22Rv1 (cell line): Measurements from ENCODE around the gene CD101.

Experiments used
- H3K27ac ChIP-seq: fragments of 450-650 bp; 2 replicates; pipeline ENCODE4 v1.5.1; 2017
- CTCF ChIP-seq: fragments of 450-650 bp; IDR thresholded peaks from 2 replicates; pipeline ENCODE4 v1.5.1; 2017; ENCODE audit warnings: mild to moderate bottlenecking
- ZFX ChIP-seq: fragments of 450-650 bp; IDR thresholded peaks from 2 replicates; pipeline ENCODE4 v1.6.1; 2017; ENCODE audit warnings: antibody characterized with exemption, borderline replicate concordance

Gene CD101, protein sequence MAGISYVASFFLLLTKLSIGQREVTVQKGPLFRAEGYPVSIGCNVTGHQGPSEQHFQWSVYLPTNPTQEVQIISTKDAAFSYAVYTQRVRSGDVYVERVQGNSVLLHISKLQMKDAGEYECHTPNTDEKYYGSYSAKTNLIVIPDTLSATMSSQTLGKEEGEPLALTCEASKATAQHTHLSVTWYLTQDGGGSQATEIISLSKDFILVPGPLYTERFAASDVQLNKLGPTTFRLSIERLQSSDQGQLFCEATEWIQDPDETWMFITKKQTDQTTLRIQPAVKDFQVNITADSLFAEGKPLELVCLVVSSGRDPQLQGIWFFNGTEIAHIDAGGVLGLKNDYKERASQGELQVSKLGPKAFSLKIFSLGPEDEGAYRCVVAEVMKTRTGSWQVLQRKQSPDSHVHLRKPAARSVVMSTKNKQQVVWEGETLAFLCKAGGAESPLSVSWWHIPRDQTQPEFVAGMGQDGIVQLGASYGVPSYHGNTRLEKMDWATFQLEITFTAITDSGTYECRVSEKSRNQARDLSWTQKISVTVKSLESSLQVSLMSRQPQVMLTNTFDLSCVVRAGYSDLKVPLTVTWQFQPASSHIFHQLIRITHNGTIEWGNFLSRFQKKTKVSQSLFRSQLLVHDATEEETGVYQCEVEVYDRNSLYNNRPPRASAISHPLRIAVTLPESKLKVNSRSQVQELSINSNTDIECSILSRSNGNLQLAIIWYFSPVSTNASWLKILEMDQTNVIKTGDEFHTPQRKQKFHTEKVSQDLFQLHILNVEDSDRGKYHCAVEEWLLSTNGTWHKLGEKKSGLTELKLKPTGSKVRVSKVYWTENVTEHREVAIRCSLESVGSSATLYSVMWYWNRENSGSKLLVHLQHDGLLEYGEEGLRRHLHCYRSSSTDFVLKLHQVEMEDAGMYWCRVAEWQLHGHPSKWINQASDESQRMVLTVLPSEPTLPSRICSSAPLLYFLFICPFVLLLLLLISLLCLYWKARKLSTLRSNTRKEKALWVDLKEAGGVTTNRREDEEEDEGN

GRCh38 chr1:117001254-117001927, at the start of gene CD101:
Gene CD101 (plus strand): TSS chr1:117001760. CDS start chr1:117001818, 58 bp downstream.
- no peak within 1 kb of the TSS for H3K27ac ChIP-seq
- TF ChIP-seq CTCF (no peak), ZFX (no peak)

- no peak for TF ChIP-seq ZFX
- TF ChIP-seq CTCF: no peak
Observed at GRCh38 chr1:116952738-116953275, 48.8 kb upstream of the CD101 start.

GRCh38 chr1:116954440-116954839, 47.1 kb upstream of the CD101 start:
- no peak overlapping the region for H3K27ac ChIP-seq
- TF ChIP-seq ZFX (no peak), CTCF (no peak)

More at GRCh38 chr1:116952738-116953275, 48.8 kb upstream of the CD101 start:
- H3K27ac ChIP-seq: no peak overlapping the region

GRCh38 chr1:116956378-116956777, 45.2 kb upstream of the CD101 start:
- H3K27ac ChIP-seq: no peak overlapping the region
- no peak for TF ChIP-seq ZFX
- TF ChIP-seq CTCF: no peak

DNA sequence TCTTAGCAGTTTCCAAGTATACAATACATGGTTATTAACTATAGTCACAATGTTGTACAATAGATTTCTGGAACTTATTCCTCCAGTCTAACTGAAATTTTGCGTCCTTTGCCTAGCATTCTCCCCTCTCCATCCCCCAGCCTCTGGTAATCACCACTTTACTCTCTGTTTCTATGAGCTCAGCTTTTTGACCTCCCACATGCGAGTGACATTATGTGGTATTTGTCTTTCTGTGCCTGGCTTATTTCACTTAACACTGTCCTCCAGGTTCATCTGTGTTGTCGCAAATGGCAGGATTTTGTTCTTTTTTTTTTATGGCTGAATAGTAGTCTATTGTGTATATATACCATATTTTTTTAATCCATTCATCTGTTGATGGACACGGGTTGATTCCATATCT, 43.9 kb upstream of the CD101 start:
- no peak for TF ChIP-seq ZFX
- TF ChIP-seq CTCF: no peak
- H3K27ac ChIP-seq: no peak overlapping the region

DNA sequence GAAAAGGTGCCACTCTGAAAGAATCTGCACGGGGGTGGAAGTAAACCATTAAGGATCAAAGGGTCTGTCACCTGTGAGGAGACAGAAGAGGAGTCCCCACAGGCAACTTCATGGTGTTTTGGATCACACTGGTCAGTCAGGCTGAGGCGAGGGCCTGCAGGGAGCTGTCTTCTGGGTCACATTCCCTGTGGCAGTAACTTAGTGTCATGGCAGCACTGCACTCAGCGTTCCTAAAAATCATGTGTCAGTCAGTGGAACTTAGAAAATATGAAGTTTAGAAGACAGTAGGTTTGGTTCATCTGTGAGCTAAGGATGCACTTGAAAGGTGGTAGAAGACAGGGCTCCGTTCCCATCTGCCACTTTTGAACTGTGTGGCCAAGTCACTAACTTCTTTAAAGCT, 43.5 kb upstream of the CD101 start:
- no peak overlapping the region for H3K27ac ChIP-seq
- TF ChIP-seq CTCF: no peak
- TF ChIP-seq ZFX: no peak
